Mesenchymal stem cell (in vitro differentiated cells and primary cell): Measurements from ENCODE around the gene EML2.
A peak's percentile ranks its signal among the peaks of the same experiment; 100 is the strongest.

Experiments used
- DNase-seq: peaks from one replicate; pipeline ENCODE4 v3.0.0-alpha.2; 2013
- H2AFZ ChIP-seq: one replicate; pipeline ENCODE4 v1.6.1; 2013; ENCODE audit warnings: low read depth, mild to moderate bottlenecking, control low read depth, inconsistent platforms, low read length, moderate library complexity
- H2AK5ac ChIP-seq: 2 replicates; pipeline ENCODE4 v1.6.1; 2013; ENCODE audit warnings: low read length, moderate library complexity, mild to moderate bottlenecking, inconsistent platforms; ENCODE audit not compliant: severe bottlenecking
- H2BK120ac ChIP-seq: one replicate; pipeline ENCODE4 v1.6.1; 2013; ENCODE audit warnings: low read depth, mild to moderate bottlenecking, inconsistent platforms, low read length, moderate library complexity
- H2BK12ac ChIP-seq, 2 experiments: one replicate each; pipeline ENCODE4 v1.6.1; 2013; ENCODE audit warnings: inconsistent platforms in 2 of 2, low read length in 2 of 2, mild to moderate bottlenecking in 2 of 2, moderate library complexity in 2 of 2, control low read depth in 1 of 2
- H2BK15ac ChIP-seq: one replicate; pipeline ENCODE4 v1.6.1; 2013; ENCODE audit warnings: mild to moderate bottlenecking, low read depth, inconsistent platforms; ENCODE audit not compliant: poor library complexity, severe bottlenecking
- H2BK5ac ChIP-seq: 2 replicates; pipeline ENCODE4 v1.6.1; 2013; ENCODE audit warnings: low read depth, mild to moderate bottlenecking, low read length, control low read depth, inconsistent platforms; ENCODE audit not compliant: poor library complexity, severe bottlenecking
- H3K14ac ChIP-seq, 2 experiments: one replicate each; pipeline ENCODE4 v1.6.1; 2013; ENCODE audit warnings: inconsistent platforms in 2 of 2, low read length in 2 of 2, control low read depth in 1 of 2, mild to moderate bottlenecking in 1 of 2, moderate library complexity in 1 of 2
- H3K18ac ChIP-seq, 2 experiments: one replicate each; pipeline ENCODE4 v1.6.1; 2013; ENCODE audit warnings: inconsistent platforms in 2 of 2, low read length in 2 of 2, control low read depth in 1 of 2, low read depth in 1 of 2, mild to moderate bottlenecking in 1 of 2
- H3K23ac ChIP-seq, 2 experiments: one replicate each; pipeline ENCODE4 v1.6.1; 2013; ENCODE audit warnings: inconsistent platforms in 2 of 2, low read length in 2 of 2, mild to moderate bottlenecking in 2 of 2, moderate library complexity in 2 of 2, control low read depth in 1 of 2
- H3K27ac ChIP-seq: 2 replicates; pipeline ENCODE4 v1.5.1; 2013; ENCODE audit warnings: mild to moderate bottlenecking, moderate library complexity, low read length, control low read depth, inconsistent platforms; ENCODE audit not compliant: poor library complexity, severe bottlenecking
- H3K27me3 ChIP-seq, 2 experiments: 2 replicates each; pipeline versions ENCODE4 v1.6.1 to v1.7.0; 2013; ENCODE audit warnings: low read length in 2 of 2, mild to moderate bottlenecking in 2 of 2, moderate library complexity in 2 of 2, control low read depth in 1 of 2, inconsistent platforms in 1 of 2; ENCODE audit not compliant: control insufficient read depth in 1 of 2, insufficient read depth in 1 of 2
- H3K36me3 ChIP-seq, 2 experiments: 2 replicates each; pipeline versions ENCODE4 v1.6.1 to v1.7.0; 2013; ENCODE audit warnings: low read length in 2 of 2, control low read depth in 1 of 2, inconsistent platforms in 1 of 2, low read depth in 1 of 2, mild to moderate bottlenecking in 1 of 2; ENCODE audit not compliant: insufficient read depth in 2 of 2, control insufficient read depth in 1 of 2
- H3K4ac ChIP-seq, 2 experiments: one replicate each; pipeline ENCODE4 v1.6.1; 2013; ENCODE audit warnings: inconsistent platforms in 2 of 2, low read length in 2 of 2, mild to moderate bottlenecking in 2 of 2, moderate library complexity in 2 of 2, control low read depth in 1 of 2, low read depth in 1 of 2
- H3K4me1 ChIP-seq: 2 replicates; pipeline ENCODE4 v1.6.1; 2013; ENCODE audit warnings: low read depth, low read length, control low read depth; ENCODE audit not compliant: control insufficient read depth, insufficient read depth
- H3K4me2 ChIP-seq: 2 replicates; pipeline ENCODE4 v1.6.1; 2013; ENCODE audit warnings: low read length, mild to moderate bottlenecking, inconsistent platforms; ENCODE audit not compliant: poor library complexity, severe bottlenecking
- H3K4me3 ChIP-seq, 2 experiments: 2 replicates each; pipeline versions ENCODE4 v1.5.1 to v1.7.0; 2013; ENCODE audit warnings: low read length in 2 of 2, mild to moderate bottlenecking in 2 of 2, control low read depth in 1 of 2, low read depth in 1 of 2; ENCODE audit not compliant: insufficient read depth in 1 of 2
- H3K79me1 ChIP-seq: replicated peaks from 2 replicates; pipeline ENCODE4 v1.6.1; 2013; ENCODE audit warnings: mild to moderate bottlenecking, control low read depth, low read length, inconsistent platforms; ENCODE audit not compliant: poor library complexity, severe bottlenecking
- H3K9ac ChIP-seq: 2 replicates; pipeline ENCODE4 v1.7.0; 2013; ENCODE audit warnings: mild to moderate bottlenecking, low read length, moderate library complexity
- H3K9me3 ChIP-seq: 2 replicates; pipeline ENCODE4 v1.7.0; 2013; ENCODE audit warnings: mild to moderate bottlenecking, low read length; ENCODE audit not compliant: control insufficient read depth
- H4K8ac ChIP-seq: one replicate; pipeline ENCODE4 v1.6.1; 2013; ENCODE audit warnings: inconsistent platforms, mild to moderate bottlenecking, low read length, moderate library complexity
- H4K91ac ChIP-seq: one replicate; pipeline ENCODE4 v1.6.1; 2013; ENCODE audit warnings: mild to moderate bottlenecking, low read length, inconsistent platforms
- WGBS: methylation state at CpG from one replicate; pipeline ENCODE4 v1.1.7; 2013; ENCODE audit warnings: mixed read lengths; 5-methylcytosine and 5-hydroxymethylcytosine counted together

The EML2 gene

DNA sequence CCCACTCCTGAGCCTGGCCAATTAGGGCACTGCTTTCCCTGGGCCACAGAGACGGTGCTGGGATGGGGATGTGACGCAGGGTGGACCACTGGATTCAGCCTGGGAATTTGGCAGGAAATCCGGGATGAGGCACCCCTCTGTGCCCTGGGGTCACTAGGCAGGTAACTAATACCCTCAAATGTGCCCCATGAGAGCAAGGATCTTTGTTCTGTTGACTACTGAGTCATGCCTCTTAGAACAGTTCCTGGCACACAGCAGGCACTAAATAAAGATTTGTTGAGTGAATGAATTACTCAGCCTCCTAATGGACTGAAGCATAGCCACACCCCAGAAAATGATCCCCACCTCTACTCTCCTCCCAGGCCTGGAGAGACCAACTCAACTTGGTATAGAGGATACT, 70.5 kb downstream of the EML2 start:
- peak overlapping the region in 1 of 2 experiments; percentile 75 for H3K4ac ChIP-seq
- H3K79me1 ChIP-seq: peaks cover 29% of the 10 kb centered on the region
- no peak overlapping the region for H2AFZ ChIP-seq
- H2AK5ac ChIP-seq: peak overlapping the region; percentile 1
- H3K27ac ChIP-seq: no peak overlapping the region
- H2BK15ac ChIP-seq: no peak overlapping the region
- H2BK5ac ChIP-seq: no peak overlapping the region
- no peaks in the 10 kb centered on the region for H3K9me3 ChIP-seq
- H2BK120ac ChIP-seq: peak overlapping the region; percentile 34
- no peak overlapping the region for H3K9ac ChIP-seq
- no peak overlapping the region for H3K23ac ChIP-seq
- H3K14ac ChIP-seq: no peak overlapping the region
- DNase-seq: peak; percentile 61
- WGBS: 57% methylated on average over 3 of the region's 3 CpGs
- H3K4me2 ChIP-seq: no peak overlapping the region
- H3K4me3 ChIP-seq: no peak overlapping the region
- H4K91ac ChIP-seq: no peak overlapping the region
- no peak overlapping the region for H3K18ac ChIP-seq
- H3K4me1 ChIP-seq: peaks cover 10% of the 10 kb centered on the region
- H3K36me3 ChIP-seq: no peaks in the 10 kb centered on the region
- peak overlapping the region; percentile 54 for H4K8ac ChIP-seq
- H3K27me3 ChIP-seq: no peaks in the 10 kb centered on the region
- no peak overlapping the region for H2BK12ac ChIP-seq

DNA sequence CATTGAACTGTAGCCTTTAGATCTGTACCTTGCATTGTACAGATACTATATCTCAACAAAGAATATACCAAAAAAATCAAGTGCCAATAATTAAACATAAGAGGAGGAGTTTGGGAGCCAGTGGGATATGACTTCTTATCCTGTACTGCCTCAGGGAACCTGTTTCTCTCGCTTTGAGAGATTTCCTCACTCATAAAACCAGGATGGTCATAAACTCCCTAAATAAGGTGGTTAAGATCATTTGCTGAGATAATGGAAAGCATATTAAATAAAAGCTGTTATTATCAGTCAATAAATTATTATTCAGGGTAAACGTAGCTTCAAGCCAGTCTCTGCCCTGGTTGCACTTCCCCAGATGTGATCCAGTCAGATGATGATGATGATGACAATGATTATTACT, 71.6 kb downstream of the EML2 start:
- H2AK5ac ChIP-seq: no peak overlapping the region
- no peak for DNase-seq
- no peak overlapping the region for H2BK120ac ChIP-seq
- no peak overlapping the region for H3K23ac ChIP-seq
- H2BK15ac ChIP-seq: no peak overlapping the region
- no peak overlapping the region for H3K4me3 ChIP-seq
- H2AFZ ChIP-seq: no peak overlapping the region
- H3K14ac ChIP-seq: no peak overlapping the region
- H4K91ac ChIP-seq: no peak overlapping the region
- H3K27ac ChIP-seq: no peak overlapping the region
- WGBS: 100% methylated on average over 1 of the region's 2 CpGs
- H2BK12ac ChIP-seq: no peak overlapping the region
- peaks cover 12% of the 10 kb centered on the region for H3K4me1 ChIP-seq
- H3K36me3 ChIP-seq: no peaks in the 10 kb centered on the region
- H3K79me1 ChIP-seq: peaks cover 23% of the 10 kb centered on the region
- no peak overlapping the region for H3K4ac ChIP-seq
- no peaks in the 10 kb centered on the region for H3K9me3 ChIP-seq
- H3K27me3 ChIP-seq: no peaks in the 10 kb centered on the region
- no peak overlapping the region for H3K4me2 ChIP-seq
- H2BK5ac ChIP-seq: no peak overlapping the region
- no peak overlapping the region for H3K18ac ChIP-seq
- no peak overlapping the region for H4K8ac ChIP-seq
- no peak overlapping the region for H3K9ac ChIP-seq

DNA sequence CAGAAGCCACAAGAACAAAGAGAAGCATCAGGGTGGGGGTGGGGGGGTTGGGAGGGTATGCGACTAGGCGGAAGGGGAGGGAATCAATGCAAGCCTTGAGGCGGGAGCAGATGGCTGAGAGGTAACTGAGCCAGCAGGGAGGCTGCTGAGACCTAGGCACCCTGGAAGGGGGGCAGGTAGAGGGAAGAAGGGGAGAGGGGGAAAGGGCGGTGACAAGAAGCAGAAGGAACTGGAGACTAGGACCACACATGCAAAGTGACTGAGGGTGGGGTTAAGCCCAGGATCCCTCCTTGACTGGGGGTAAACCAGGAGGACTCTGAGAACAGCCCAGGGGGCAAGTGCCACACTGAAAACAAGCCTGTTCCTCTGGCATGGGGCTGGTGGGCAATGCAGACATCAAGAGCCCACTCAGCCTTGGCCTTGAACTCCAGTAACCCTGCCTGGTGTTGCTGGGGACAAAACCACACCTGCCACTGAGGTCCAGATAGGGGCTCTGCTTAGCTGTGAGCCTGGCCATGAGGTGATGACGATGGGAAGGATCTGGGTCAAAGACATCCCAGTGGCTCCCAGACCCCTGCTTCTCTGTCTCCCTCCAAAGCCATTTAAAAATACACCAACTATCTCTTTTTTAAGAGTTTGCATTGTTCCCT, 74.9 kb downstream of the EML2 start:
- H3K18ac ChIP-seq: no peak overlapping the region
- H3K4me1 ChIP-seq: peaks cover 9% of the 10 kb centered on the region
- H3K4ac ChIP-seq: no peak overlapping the region
- H2BK5ac ChIP-seq: no peak overlapping the region
- no peaks in the 10 kb centered on the region for H3K9me3 ChIP-seq
- H4K8ac ChIP-seq: no peak overlapping the region
- H3K4me2 ChIP-seq: no peak overlapping the region
- peak overlapping the region in 1 of 2 experiments; percentile 18 for H3K23ac ChIP-seq
- H3K36me3 ChIP-seq: no peaks in the 10 kb centered on the region
- H3K27ac ChIP-seq: no peak overlapping the region
- H3K4me3 ChIP-seq: no peak overlapping the region
- WGBS: 75% methylated on average over 5 of the region's 5 CpGs
- peaks cover 21% of the 10 kb centered on the region for H3K79me1 ChIP-seq
- no peak overlapping the region for H2BK15ac ChIP-seq
- H3K27me3 ChIP-seq: no peaks in the 10 kb centered on the region
- no peak overlapping the region for H3K14ac ChIP-seq
- H3K9ac ChIP-seq: no peak overlapping the region
- DNase-seq: no peak
- H4K91ac ChIP-seq: peak overlapping the region; percentile 58
- no peak overlapping the region for H2AK5ac ChIP-seq
- H2BK12ac ChIP-seq: no peak overlapping the region
- H2AFZ ChIP-seq: no peak overlapping the region
- H2BK120ac ChIP-seq: no peak overlapping the region

DNA sequence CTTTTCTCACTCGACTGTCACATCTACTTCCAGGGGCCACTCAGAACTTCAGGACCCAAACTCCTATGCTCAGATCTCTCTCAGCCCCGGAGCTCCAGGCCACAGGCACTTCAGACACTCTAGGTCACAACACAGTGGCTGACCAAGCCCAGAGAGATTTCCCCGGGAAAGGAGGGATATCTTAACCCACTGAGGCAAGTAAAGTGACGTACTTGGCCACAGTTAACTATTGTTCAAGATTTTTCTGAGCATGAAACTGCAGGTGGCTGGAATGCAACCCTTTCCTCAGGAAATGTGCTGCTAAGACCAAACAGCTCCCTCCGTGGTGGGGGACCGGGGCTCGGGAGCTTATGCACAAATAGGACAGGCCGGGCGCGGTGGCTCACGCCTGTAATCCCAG, 78.5 kb downstream of the EML2 start:
- Histone ChIP-seq H2BK120ac (no peak overlapping the region), H3K4ac (no peak overlapping the region), H3K9me3 (no peaks in the 10 kb centered on the region), H3K18ac (no peak overlapping the region), H3K27me3 (no peaks in the 10 kb centered on the region), H3K4me2 (no peak overlapping the region), H3K4me3 (no peak overlapping the region), H2BK15ac (no peak overlapping the region), H2AFZ (no peak overlapping the region), H3K4me1 (peaks cover 5% of the 10 kb centered on the region), H3K36me3 (peaks cover 3 to 11% of the 10 kb centered on the region in 2 experiments), H2AK5ac (no peak overlapping the region), H4K8ac (no peak overlapping the region), H2BK12ac (no peak overlapping the region), H3K27ac (no peak overlapping the region), H3K9ac (no peak overlapping the region), H2BK5ac (no peak overlapping the region), H3K14ac (no peak overlapping the region), H3K79me1 (peaks cover 21% of the 10 kb centered on the region), H3K23ac (no peak overlapping the region), H4K91ac (no peak overlapping the region)
- WGBS: 93% methylated on average over 11 of the region's 11 CpGs
- DNase-seq: no peak
